Effector CD4-positive, alpha-beta T cell (primary cell): ENCODE results near the gene RAG1.

Source experiments
- DNase-seq: peaks from one replicate; pipeline ENCODE4 v3.0.0-alpha.2; 2020

Gene RAG1

DNA sequence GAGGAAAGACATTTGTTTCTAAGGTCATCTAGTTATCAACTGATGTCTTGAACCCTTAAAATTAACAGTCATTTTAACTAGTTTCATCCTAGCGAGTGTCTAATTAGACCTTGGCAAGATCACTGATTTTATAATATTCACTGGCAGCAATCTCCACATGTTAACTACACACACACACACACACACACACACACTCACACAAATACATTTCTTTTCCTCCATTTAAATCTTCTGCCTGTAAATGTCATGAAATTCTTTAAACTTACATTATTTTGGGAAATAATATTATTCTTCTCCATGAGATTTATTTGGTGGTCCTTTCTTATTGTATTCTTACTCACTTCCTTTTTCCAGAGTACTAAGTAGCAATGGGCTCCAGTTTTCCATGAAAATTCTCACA is 23.6 kb downstream of the RAG1 start:
- no peak for DNase-seq

DNA sequence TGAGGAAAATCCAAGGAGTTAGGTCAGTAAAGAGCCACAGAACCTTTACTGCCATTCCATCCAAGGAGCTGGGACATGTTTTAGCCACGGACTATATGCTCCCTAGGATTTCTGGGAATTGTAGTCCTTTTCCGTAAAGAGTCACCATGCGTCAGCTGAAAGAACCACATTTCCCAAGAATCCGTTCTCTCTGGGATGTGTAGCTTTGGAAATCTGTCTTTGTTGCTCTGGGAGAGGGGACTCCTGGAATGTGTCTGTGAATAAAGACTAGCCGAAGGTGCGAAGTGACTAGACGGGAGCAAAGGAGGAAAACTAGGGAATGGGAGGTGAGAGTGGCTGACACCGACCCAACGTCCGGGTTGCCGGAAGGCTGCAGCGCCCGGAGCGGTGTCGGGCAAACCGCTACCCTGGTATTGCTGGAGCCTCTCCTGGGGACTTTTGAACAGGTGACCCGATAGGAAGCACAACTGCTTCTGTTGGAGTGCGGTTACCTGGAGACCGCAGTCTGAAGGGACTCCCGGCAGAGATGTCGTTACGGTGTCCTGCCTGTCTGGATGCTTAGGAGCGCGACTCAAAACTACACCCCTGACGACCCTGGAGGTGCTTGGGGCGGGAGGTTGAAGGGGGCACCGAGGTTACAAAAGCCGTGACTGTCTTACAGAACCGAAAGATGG is 26.6 kb downstream of the RAG1 start, which contains the start of gene IFTAP:
Gene IFTAP, plus strand, starts transcription at position 187 of the 674 bp plus-strand sequence. CDS start 15,602 bp downstream, outside the sequence.
- no peak for DNase-seq

DNA sequence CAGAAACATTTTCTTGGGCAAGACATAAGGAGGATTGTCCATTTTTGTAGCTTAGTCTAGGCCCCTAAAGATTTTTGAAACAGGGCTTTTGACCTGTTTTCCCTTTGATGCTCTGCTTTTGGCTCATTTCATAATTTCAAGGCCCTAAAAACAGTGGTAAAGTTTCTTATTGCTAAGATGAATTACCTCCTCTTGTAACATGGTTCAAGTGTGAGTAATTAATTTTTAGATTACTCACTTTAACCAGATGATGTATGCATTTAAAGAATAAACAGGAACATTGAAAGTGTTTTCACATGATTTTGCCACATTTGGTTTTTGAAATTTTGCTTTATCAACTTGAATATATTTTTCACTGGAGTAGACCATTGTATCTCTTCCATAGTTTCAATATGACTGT is 29.1 kb downstream of the RAG1 start:
- DNase-seq, result no peak

DNA sequence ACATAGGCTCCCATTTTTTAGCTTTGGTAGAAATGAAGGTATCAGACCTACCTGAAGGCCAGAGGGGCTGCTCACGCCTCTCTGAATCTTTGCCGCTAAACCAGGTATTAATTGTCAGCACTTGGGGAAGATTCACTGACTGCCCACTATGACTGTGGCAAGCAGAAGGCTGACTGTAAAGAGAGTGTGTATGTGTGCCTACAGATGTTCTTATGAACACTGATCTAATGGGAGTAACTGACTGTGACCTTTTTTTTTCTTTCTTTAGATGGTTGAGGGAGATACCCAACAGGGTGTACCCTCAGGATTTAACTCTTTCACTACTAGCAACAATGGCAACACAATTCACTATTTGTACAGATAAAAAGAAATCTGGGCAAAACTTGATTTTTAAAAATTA is 30.2 kb downstream of the RAG1 start, which contains the start of gene RAG2:
Gene RAG2, minus strand, starts transcription at position 186 of the 400 bp plus-strand sequence. CDS start 4,068 bp downstream, outside the sequence.
- DNase-seq, result no peak

DNA sequence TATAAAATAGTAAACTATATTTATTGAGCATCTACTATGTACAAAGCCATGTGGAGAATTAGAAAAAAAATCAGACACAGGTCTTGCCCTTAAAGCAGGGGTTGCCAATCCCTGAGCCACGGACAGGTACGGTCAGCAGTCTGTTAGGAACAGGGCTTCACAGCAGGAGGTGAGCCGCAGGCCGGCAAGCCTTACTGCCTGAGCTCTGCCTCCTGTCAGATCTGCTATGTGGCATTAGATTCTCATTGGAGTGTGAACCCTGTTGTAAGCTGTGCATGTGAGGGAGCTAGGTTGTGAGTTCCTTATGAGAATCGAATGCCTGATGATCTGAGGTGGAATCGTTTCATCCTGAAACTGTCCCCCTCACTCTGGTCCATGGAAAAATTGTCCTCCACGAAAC is 32.4 kb downstream of the RAG1 start:
- no peak for DNase-seq

DNA sequence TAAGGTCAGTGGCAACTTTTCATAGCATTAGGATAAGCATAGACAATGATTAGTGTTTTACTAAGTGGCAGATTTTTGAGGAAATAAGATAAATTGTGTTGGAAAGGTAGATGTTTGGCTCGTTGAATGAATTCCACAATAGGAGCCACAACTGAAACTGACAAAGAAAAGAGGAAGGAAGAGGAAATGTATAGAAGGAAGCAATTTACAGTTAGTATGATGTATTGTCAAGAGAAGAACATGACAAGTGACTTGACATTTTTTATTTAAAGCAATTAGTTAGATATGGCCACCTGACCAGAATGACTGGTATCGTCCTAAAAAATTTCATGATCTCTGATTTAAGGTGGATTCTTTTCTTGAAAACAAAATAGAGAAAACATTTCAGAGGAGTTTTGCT is 33.3 kb downstream of the RAG1 start:
- DNase-seq, result no peak

DNA sequence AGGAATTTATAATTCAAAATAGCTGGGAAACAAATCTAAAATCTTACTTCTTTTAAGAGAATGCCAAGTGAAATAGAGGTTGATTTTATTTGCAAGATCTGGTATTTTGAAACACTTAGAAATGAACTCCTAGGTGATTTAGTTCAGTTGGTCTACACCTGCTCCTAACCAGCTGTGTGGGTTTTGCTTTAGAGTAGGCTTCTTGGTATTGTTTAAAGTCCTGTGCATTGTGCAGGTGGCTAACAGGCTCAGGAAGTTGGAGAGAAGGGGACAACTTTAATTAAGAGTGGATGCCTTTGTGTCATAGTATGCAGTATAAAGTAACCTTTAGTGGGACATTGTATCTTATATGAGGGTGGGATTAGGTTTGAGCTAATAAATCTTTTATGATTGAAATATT is 34.3 kb downstream of the RAG1 start:
- DNase-seq, result no peak

DNA sequence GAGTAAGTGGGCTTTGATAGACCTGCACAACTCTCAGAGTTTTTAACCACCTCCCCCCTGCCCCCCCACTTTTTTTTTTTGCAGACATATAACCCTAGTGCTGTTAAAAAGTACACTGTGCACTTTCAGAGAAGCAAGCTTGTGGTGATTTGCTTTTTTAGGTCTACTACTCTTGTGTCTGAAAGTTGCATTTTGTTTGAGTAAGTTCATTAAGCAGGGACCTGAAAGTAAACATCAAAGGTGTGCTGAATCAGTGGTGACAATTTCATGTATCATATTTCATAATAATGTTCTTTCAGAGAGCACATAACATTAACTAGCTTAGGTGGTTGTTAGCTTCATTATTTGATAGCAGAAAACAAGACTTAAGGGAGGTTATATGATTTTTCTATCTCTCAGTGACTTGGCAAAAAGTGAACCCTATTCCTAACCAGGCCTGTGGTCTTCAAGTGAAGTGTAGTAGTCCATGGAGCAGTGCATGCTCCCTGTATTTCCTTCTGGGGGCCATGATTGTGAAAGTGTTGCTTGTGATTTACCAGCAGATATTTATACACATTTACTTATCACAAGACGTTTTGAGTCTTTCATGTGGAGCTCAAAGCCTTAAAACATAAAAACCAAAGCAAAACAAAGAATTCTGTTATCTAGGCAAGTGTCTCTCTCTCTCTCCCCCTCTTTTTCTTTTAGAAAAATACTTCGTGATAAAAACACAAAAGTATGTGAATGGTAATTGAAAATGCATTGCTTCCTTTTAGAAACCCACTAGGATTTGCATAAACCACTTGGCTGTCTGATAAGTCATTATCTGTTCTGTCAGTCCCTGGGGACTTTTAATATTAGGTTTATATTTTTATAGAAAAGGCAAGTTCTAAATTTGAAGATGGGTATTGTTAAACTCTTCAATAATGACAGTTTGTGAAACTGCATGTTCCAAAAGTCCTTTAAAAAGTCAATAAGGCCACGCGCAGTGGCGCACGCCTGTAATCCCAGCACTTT is 37.7 kb downstream of the RAG1 start:
- DNase-seq, result no peak

DNA sequence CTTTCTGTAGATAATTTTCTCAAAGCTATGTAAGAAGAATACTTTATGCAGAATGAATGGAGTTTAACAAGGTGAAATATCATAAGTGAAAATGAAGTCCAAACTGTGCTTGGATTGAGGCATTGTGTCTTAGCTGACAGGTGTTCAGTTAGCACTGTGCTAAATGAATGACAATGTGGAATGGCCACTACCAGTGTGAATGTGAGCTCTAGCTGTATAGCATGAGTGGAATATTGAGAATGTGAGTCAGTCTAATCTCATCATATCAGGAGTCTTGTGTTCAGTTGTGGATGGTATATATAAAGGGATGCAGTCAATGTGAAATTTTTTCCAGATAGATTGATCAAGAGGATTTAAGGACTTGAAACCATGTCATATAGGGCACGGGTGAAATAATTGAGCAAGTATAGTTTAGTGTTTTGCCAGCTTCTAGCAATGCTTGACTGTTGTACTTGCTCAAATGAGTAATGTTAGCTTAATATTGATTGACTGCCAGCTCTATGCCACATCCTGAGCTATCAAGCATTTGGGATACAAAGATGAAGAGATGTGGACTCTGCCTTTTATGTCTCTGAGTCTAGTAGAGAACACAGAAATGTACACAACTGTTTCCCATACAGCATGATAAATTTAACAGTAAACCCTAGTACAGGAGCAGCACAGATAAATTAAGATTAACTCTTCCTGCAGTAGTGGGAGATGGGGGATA is 40.8 kb downstream of the RAG1 start:
- DNase-seq, result no peak

DNA sequence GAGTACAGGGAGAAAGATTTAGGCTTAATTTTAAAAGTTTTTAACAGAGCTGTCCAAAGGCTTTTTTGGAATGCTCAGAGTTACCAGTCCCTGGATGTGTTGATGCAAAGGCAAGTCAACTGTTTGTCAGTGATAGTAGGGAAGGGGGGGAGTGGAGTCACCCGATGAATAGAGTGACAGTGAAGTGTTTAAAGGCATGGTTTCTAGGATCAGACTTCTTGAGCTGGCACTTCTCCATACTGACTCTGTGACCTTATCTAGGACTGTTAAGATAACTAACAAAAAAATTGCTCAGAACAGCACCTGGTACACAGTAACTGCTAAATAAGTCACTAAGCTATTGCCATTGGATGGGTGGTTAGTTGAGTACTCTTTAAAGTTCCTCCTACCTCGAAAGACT is 41.6 kb downstream of the RAG1 start:
- DNase-seq, result no peak

DNA sequence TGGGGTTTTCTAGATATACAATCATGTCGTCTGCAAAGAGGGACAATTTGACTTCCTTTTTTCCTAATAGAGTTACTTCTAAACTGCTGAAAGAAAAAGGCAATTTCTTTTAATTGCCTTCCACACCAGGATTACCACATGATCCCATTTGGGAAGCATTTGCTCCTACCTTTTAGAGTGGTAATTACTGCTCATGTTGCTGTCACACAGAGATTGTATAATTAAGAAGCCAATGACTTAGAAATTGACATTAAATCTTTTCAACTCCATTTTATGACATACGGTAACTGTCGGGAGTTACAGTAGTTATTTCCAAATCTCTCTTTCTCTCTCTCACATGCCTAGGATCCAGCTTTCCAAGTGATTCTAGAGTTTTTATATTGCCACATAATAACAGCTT is 48.0 kb downstream of the RAG1 start:
- no peak for DNase-seq

DNA sequence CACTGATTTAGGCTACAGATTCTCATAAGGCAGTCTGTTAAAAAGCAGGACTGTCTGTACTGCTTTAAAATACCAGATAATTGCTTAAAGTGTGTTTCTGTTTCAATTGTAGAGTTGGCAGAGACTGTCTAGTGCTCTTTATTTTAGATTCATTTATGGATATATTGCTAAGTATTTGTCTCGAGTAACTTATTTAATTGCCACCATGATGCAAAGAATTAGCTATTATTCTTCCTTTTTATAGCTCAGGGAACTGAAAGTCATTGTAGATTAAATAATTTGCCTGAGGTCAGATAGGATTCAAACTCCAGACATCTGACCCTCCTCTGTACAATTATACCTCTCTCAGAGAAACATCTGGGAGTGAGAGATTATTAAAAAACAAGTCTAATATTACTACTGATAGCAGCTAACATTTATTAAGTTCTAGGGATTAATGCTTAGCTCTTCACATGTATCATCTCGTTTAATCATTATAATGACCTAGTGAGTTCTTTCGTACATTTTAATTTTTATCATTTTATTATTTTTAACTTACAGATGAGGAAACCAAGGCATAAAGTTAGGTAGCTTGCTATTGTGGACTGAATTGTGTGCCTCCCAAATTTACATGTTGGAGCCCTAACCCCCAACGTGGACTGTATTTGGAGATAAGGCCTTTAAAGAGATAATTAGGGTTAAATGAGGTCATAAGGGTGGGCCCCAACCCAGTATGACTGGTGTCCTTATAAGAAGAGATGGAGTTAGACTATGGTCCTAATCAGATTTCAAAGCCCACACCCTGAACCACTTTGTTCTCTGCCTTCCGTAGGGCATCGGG is 49.9 kb downstream of the RAG1 start:
- no peak for DNase-seq

DNA sequence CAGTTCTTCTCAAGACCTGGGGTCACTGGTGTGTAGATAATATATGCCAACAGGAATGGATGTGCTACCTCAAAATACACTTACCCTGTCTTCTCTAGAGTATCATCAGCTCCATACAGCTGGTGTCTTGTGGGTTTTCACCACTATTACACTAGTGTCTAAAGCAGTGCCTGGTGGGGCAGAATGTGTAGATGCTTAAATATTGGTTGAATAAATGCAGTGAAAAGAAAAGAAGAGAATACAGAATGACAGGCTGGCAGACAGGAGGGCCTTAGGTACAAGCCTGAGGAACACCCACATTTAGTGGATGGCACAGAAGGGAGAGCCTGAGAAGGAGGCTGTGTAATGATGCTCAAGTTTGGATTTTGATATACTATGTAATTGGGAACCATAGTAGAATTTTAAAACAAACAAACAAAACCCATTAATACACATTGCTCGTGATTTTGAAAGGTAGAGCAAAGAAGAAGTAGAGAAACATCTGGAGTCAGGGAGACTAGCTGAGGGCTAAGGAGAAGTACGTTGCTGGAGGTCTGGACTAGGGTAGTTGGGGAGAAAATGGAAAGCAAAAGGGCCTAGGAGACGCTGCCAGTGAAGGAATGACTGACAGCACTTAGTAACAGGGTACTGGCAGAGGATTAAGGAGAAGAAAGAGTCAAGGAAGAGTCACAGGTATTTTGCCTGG is 50.7 kb downstream of the RAG1 start:
- no peak for DNase-seq

DNA sequence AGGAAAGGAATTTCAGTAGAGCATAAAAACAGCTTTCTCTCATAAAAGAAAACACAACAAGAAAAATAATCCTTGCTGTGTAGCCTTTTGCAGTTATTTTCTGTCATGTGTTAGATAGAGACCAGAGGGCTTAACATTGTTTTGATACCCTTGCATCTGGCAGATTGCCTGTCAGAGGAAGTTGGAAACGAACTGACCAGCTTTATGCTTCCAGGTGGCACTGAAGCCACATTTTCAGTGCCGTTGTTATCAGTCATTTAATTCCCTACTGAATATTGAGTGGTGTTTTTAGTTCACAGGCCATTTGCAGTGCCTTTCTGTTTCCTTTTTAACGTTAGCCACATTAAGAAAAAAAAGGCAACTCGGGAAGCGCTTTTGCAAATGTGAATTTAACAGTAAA is 51.7 kb downstream of the RAG1 start:
- no peak for DNase-seq

DNA sequence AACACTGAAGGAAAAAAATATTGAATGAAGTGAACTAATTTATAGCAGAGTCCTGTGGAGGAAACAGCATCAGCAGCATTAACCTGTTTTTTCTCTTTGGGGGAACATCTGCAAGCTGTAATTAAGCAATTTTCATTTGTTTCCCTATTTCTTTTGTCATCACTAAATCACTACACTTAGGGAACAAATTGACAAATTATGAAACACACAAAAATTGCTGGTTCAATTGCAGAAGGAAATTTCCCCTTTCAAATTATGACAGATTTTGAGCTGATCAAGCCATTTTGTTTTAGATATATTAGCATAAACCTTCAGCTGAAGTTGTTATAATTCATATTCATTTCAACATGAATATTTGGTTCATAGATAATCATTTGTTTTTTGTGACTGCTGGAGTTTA is 52.4 kb downstream of the RAG1 start:
- no peak for DNase-seq

DNA sequence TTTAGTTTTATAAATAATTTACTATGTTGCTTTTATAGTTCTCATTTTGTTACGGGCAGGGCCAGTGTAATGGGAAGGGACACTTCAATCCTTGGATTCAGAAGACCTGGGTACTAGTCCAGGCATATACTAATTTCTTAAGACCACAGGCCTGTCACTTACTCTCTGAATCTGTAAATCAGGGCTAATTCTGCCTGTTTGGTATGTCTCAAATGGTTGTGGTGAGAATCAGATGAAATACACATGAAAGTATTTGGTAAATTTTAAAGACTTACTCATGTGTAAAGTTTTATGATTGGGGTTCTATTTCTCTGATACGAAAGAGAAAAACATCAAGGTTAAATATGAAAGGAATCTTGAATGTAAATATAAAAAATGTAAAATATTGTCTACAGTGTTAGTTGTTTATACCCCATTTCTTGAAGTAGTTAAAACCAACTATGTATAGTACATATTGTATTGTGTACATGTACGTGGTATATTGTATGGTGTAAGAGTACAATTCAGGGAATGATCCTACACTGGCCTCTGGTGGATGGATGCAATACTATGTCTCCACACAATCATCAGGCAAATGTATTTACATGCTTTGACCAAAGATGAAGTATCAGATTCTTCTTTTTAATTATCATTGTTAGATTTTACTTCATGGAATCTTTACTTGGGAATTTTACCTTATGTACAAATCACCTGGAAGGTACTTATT is 54.8 kb downstream of the RAG1 start:
- no peak for DNase-seq

DNA sequence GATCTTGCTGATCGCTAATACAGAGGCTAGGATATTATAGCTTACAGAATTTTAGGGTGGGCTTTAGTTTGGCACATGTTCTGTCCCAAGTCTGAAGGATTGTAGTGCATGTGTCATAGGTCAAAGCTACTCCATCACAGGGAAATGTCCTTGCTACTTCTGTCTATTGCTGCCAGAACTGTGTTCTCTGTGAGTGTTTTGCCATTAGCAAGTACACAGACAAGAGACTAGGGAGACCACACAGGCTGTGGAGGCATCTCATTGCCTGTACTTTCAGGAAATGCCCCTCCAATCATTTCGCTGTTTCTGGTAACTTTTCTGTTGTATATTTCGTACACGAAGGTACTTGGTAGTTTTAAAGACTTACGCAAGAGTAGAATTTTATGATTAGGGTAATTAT is 55.7 kb downstream of the RAG1 start:
- DNase-seq, result no peak

DNA sequence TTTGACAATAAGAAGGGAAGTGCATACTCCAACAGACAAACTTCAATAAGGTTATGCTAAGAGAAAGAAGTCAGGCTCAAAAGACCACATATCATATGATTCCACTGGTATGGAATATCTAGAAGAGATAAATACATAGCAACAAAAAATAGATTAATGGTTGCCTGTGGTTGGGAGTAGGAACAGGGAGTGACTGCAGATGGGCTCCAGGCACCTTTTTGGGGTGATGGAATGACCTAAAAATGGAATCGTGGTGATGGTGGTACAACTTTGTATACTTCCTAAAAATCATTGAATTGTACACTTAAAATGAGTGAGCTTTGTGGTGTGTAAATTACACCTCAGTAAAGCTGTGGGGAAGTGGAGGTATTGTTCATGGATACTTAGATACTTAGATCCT is 59.2 kb downstream of the RAG1 start:
- no peak for DNase-seq

DNA sequence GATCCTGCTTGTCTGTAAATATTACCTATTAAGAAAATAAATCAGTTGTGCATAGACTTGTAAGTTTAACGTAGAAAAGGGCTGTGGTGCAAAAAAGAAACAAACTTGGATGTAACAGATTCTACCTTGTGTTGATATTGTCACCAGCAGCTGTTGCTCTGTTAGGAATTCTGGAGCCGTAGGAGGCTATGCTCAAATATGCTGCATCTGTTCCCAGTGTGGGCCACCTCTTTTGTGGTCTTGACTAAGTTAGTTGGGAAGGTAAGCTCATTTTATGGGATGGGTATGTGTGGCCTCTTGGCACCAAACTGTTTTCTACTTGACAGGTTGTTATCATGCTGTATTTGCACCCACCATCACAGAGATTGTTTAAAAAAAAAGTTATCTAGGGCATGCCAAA is 59.7 kb downstream of the RAG1 start:
- DNase-seq, result no peak

DNA sequence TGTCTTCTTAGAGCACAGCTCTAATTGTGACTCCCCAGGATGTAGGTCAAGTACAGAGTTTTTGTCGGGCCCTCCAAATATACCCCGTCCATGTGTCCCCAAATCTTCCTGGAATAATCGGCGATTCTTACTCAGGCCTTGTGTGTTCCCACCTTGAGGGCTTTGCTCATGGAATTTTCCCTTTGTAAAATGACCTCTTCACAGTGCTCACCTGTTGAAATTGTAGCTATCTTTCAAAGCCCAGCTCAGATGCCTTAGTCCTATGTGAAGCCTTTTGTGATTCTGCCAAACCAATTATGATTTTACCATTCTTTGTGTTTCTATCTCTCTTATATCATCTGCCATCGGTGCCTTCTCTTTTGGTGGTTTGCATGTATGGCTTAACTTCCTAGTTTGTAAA is 60.3 kb downstream of the RAG1 start:
- DNase-seq, result no peak

DNA sequence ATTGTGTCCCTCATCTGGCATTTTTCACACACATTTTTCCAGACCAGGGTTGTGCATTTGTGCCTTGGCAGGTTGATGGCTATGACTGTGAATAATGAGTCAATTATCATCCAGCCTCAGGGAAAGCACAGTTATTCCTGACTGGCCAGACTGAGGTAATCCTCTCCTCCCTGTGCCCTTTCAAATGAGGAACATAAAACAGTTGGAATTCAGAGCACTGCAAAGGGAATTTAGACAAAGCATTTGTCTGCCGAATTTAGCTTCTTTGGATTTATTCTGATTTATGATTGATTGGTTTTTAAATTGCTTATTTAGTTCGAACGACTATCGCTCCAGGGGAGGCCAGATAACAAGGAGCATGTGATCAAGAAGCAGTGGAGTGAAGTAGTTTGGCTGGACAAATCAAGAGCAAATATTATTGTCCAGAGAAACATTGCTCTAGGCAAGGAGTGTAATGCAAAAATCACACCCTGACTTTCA is 61.0 kb downstream of the RAG1 start:
- no peak for DNase-seq
